ENCODE results near the gene ANKRD20A1.
"Not testable (repeated sequence)": the region's sequence is repeated elsewhere in the genome, so short reads cannot be mapped to it uniquely, and the experiment has no call there.

Gene ANKRD20A1

GRCh38 chr9:67858871-67859270 is at the start of gene ANKRD20A1:
Gene ANKRD20A1, plus strand, starts transcription at chr9:67858931. Its CDS starts 496 bp downstream, at chr9:67859427.
- DNase-seq = not testable (repeated sequence)

DNA sequence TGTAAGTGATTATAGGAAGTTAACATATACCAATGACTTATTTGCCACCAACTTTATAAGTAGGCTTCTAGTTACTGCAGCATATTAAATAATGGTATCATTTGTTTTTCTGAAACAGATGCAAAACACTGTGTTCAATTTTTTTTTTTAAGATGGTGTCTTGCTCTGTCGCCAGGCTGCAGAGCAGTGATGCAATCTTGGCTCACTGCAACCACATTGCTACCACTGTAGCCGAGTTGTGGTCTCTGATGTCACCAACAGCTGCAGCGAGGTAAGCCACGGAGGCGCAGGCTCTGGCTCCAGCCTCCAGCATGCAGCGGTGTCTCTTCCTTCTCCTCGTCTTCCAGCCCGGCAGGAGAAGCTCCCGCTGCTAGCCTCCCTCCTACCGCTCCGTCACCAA is 26.6 kb upstream of the ANKRD20A1 start:
- not testable (repeated sequence) for DNase-seq
